ENCODE measurements around the gene COL6A3. TPM values are rescaled to one million over a fixed set of nuclear protein-coding genes. Genes with fewer than 3 reads are reported as not detected.

Gene COL6A3
- total RNA-seq, 1 donor from 2014 or later, result 143 TPM

- Mint-ChIP-seq H3K4me1 (ENCODE audit: unreplicated experiment) (peaks cover 62% of the 10 kb centered on the region), H3K4me3 (ENCODE audit: unreplicated experiment) (no peak overlapping the region), H3K36me3 (ENCODE audit: unreplicated experiment) (no peaks in the 10 kb centered on the region), H3K27ac (ENCODE audit: unreplicated experiment) (peak overlapping the region; percentile 68), H3K27me3 (ENCODE audit: unreplicated experiment) (no peaks in the 10 kb centered on the region), H3K9me3 (ENCODE audit: unreplicated experiment) (peaks cover 1% of the 10 kb centered on the region)
- no peak for TF ChIP-seq CTCF (IDR thresholded peaks at IDR 0.05)
- DNase-seq (ENCODE audit: extremely low spot score, unreplicated experiment), result no peak
Measured at GRCh38 chr2:237296756-237297155, 117.2 kb downstream of the COL6A3 start.

GRCh38 chr2:237295889-237296480, 118.0 kb downstream of the COL6A3 start:
- H3K9me3 Mint-ChIP-seq (ENCODE audit: unreplicated experiment), result no peaks in the 10 kb centered on the region
- no peak overlapping the region for H3K4me3 Mint-ChIP-seq (ENCODE audit: unreplicated experiment)
- no peak for TF ChIP-seq CTCF (IDR thresholded peaks at IDR 0.05)
- no peaks in the 10 kb centered on the region for H3K36me3 Mint-ChIP-seq (ENCODE audit: unreplicated experiment)
- peak overlapping the region; percentile 56 for H3K27ac Mint-ChIP-seq (ENCODE audit: unreplicated experiment)
- H3K27me3 Mint-ChIP-seq (ENCODE audit: unreplicated experiment), result no peaks in the 10 kb centered on the region
- no peak for DNase-seq (ENCODE audit: extremely low spot score, unreplicated experiment)
- H3K4me1 Mint-ChIP-seq (ENCODE audit: unreplicated experiment), result peaks cover 70% of the 10 kb centered on the region

GRCh38 chr2:237294460-237294859, 119.5 kb downstream of the COL6A3 start:
- Mint-ChIP-seq H3K4me3 (ENCODE audit: unreplicated experiment) (no peak overlapping the region), H3K36me3 (ENCODE audit: unreplicated experiment) (no peaks in the 10 kb centered on the region), H3K9me3 (ENCODE audit: unreplicated experiment) (no peaks in the 10 kb centered on the region), H3K27ac (ENCODE audit: unreplicated experiment) (peak overlapping the region; percentile 68), H3K27me3 (ENCODE audit: unreplicated experiment) (no peaks in the 10 kb centered on the region), H3K4me1 (ENCODE audit: unreplicated experiment) (peaks cover 69% of the 10 kb centered on the region)
- DNase-seq (ENCODE audit: extremely low spot score, unreplicated experiment), result no peak
- TF ChIP-seq CTCF (IDR thresholded peaks at IDR 0.05), result no peak

- Mint-ChIP-seq H3K27me3 (ENCODE audit: unreplicated experiment) (no peaks in the 10 kb centered on the region), H3K27ac (ENCODE audit: unreplicated experiment) (peak overlapping the region; percentile 68), H3K9me3 (ENCODE audit: unreplicated experiment) (no peaks in the 10 kb centered on the region), H3K36me3 (ENCODE audit: unreplicated experiment) (no peaks in the 10 kb centered on the region), H3K4me1 (ENCODE audit: unreplicated experiment) (peaks cover 70% of the 10 kb centered on the region), H3K4me3 (ENCODE audit: unreplicated experiment) (no peak overlapping the region)
- no peak for DNase-seq (ENCODE audit: extremely low spot score, unreplicated experiment)
- TF ChIP-seq CTCF (IDR thresholded peaks at IDR 0.05), result no peak
Measured at GRCh38 chr2:237293978-237294377, 120.0 kb downstream of the COL6A3 start.

GRCh38 chr2:237291138-237291792, 122.7 kb downstream of the COL6A3 start:
- peaks cover 63% of the 10 kb centered on the region for H3K4me1 Mint-ChIP-seq (ENCODE audit: unreplicated experiment)
- H3K4me3 Mint-ChIP-seq (ENCODE audit: unreplicated experiment), result peak overlapping the region; percentile 62
- peak overlapping the region; percentile 99 for H3K27ac Mint-ChIP-seq (ENCODE audit: unreplicated experiment)
- no peak for TF ChIP-seq CTCF (IDR thresholded peaks at IDR 0.05)
- H3K36me3 Mint-ChIP-seq (ENCODE audit: unreplicated experiment), result no peaks in the 10 kb centered on the region
- no peaks in the 10 kb centered on the region for H3K27me3 Mint-ChIP-seq (ENCODE audit: unreplicated experiment)
- H3K9me3 Mint-ChIP-seq (ENCODE audit: unreplicated experiment), result no peaks in the 10 kb centered on the region
- peak; percentile 99 for DNase-seq (ENCODE audit: extremely low spot score, unreplicated experiment)
